Gastrocnemius medialis (tissue), 4 donors: ENCODE results near the gene CNIH3. TPM values are rescaled to one million over a fixed set of nuclear protein-coding genes. Genes with fewer than 3 reads are reported as not detected.

Source experiments
- ATAC-seq, 2 donors: fragments of 150-250 bp; one replicate each; pipeline ENCODE4 v1.9.1; 2016
- DNase-seq, 2 donors: peaks; one replicate each; pipeline ENCODE4 v3.0.0-alpha.2; 2019
- H3K27ac ChIP-seq, 4 donors: fragments of 200-600 bp; sonication (generic); 1 replicate in 1 of 4; 2 replicates in 3 of 4; pipeline ENCODE4 v1.5.1; 2016 to 2018; ENCODE audit warnings: mild to moderate bottlenecking in 2 of 4, moderate library complexity in 1 of 4
- H3K27me3 ChIP-seq, 3 donors: fragments of 200-600 bp; sonication (generic) in 2 of 3; 1 replicate in 1 of 3; 2 replicates in 2 of 3; pipeline versions ENCODE4 v1.5.1 to v1.6.0; 2016 to 2019; ENCODE audit warnings: mild to moderate bottlenecking in 1 of 3, moderate library complexity in 1 of 3
- H3K36me3 ChIP-seq, 2 donors: fragments of 200-600 bp; sonication (generic) in 1 of 2; one replicate each; pipeline ENCODE4 v1.5.1; 2017 to 2018
- H3K4me1 ChIP-seq, 2 donors: fragments of 200-600 bp; sonication (generic) in 1 of 2; one replicate each; pipeline ENCODE4 v1.5.1; 2016 to 2017; ENCODE audit warnings: mild to moderate bottlenecking in 2 of 2
- H3K4me3 ChIP-seq, 4 donors: fragments of 200-600 bp; sonication (generic) in 3 of 4; 1 replicate in 1 of 4; 2 replicates in 3 of 4; pipeline ENCODE4 v1.5.1; 2016 to 2019; ENCODE audit warnings: mild to moderate bottlenecking in 2 of 4
- H3K9me3 ChIP-seq, 3 donors: fragments of 200-600 bp; sonication (generic) in 2 of 3; 1 replicate in 1 of 3; 2 replicates in 2 of 3; pipeline ENCODE4 v1.5.1; 2016 to 2019
- POLR2A ChIP-seq, 2 donors: fragments of 450-650 bp; IDR thresholded peaks; one replicate each; pipeline ENCODE4 v1.6.1; 2017; ENCODE audit warnings: antibody characterized with exemption in 2 of 2, mild to moderate bottlenecking in 2 of 2, moderate library complexity in 2 of 2
- in situ Hi-C, 4 donors: fragments of 200-750 bp; cut with MboI; loops; one replicate each; pipeline versions ENCODE4 v1.15.0 to v1.8.0; 2017; ENCODE audit warnings: low sequenced_read_pairs in 4 of 4
- intact Hi-C: fragments of 100-400 bp; cut with DNase I; formaldehyde crosslinking; loops from one replicate; pipeline ENCODE4 v1.15.1; 2023; ENCODE audit warnings: low total_unique reads
- total RNA-seq, 4 donors: library from RNA; depleted of rRNA; stranded (reverse); fragments of >200 nt; gene quantifications; one replicate each; pipeline versions ENCODE4 v1.1.0 to v1.2.3, GENCODE V29; 2016
- TF ChIP-seq, protein P1 (sequence below), 5 experiments: fragments of 450-650 bp in 3 of 5; fragments of 200-600 bp in 2 of 5; sonication (generic) in 2 of 5; IDR thresholded peaks in 4 of 5; conservative IDR thresholded peaks in 1 of 5; 1 replicate in 4 of 5; 2 replicates in 1 of 5; pipeline ENCODE4 v1.5.1; 2016 to 2019; ENCODE audit warnings: antibody characterized with exemption in 5 of 5, mild to moderate bottlenecking in 3 of 5, moderate library complexity in 3 of 5

CNIH3 gene
- total RNA-seq, 4 donors from 2014 or later, result 0.95 to 1.6 (median 1.5) TPM; not detected in 1

DNA sequence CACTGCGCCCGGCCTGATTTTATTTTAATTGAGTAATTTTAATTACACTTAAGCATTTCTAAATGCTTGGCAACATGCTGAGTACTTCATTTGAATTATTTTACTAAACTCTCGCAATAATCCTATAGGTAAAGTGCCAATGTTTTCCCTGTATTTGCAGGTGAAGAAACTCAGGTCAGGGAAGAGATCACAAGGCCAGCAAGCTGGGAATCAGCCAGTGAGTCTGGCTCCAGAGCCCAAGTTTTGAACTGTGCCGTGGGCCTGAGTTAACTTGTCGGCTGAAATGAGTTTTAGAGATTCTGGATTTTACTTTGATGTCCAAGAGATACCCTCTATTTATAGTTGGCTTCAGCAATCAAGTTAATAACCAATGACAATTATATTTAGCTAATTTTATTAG, 141.4 kb downstream of the CNIH3 start:
- Histone ChIP-seq H3K27me3 (no peaks in the 10 kb centered on the region), H3K4me3 (no peak overlapping the region), H3K36me3 (no peaks in the 10 kb centered on the region), H3K27ac (no peak overlapping the region), H3K9me3 (no peaks in the 10 kb centered on the region), H3K4me1 (no peaks in the 10 kb centered on the region)
- intact Hi-C loops, result no loop called here
- DNase-seq, result no peak
- ATAC-seq, result no peak
- TF ChIP-seq, protein P1, sequence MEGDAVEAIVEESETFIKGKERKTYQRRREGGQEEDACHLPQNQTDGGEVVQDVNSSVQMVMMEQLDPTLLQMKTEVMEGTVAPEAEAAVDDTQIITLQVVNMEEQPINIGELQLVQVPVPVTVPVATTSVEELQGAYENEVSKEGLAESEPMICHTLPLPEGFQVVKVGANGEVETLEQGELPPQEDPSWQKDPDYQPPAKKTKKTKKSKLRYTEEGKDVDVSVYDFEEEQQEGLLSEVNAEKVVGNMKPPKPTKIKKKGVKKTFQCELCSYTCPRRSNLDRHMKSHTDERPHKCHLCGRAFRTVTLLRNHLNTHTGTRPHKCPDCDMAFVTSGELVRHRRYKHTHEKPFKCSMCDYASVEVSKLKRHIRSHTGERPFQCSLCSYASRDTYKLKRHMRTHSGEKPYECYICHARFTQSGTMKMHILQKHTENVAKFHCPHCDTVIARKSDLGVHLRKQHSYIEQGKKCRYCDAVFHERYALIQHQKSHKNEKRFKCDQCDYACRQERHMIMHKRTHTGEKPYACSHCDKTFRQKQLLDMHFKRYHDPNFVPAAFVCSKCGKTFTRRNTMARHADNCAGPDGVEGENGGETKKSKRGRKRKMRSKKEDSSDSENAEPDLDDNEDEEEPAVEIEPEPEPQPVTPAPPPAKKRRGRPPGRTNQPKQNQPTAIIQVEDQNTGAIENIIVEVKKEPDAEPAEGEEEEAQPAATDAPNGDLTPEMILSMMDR (IDR thresholded peaks at IDR 0.05 in 4 of 5, conservative IDR thresholded peaks at IDR 0.05 in 1 of 5), result no peak
- no peak for TF ChIP-seq POLR2A (IDR thresholded peaks at IDR 0.05)
- in situ Hi-C loops, result no loop called here

GRCh38 chr1:224759135-224759534, 143.0 kb downstream of the CNIH3 start:
- H3K36me3 ChIP-seq, result no peaks in the 10 kb centered on the region
- no peaks in the 10 kb centered on the region for H3K27me3 ChIP-seq
- in situ Hi-C loops (no loop called here), intact Hi-C loops (no loop called here)
- no peak for TF ChIP-seq POLR2A (IDR thresholded peaks at IDR 0.05)
- TF ChIP-seq, protein P1 (IDR thresholded peaks at IDR 0.05 in 4 of 5, conservative IDR thresholded peaks at IDR 0.05 in 1 of 5), result no peak
- H3K9me3 ChIP-seq, result no peaks in the 10 kb centered on the region
- no peak for ATAC-seq
- DNase-seq, result no peak
- H3K4me3 ChIP-seq, result no peak overlapping the region
- H3K4me1 ChIP-seq, result no peaks in the 10 kb centered on the region
- H3K27ac ChIP-seq, result no peak overlapping the region

DNA sequence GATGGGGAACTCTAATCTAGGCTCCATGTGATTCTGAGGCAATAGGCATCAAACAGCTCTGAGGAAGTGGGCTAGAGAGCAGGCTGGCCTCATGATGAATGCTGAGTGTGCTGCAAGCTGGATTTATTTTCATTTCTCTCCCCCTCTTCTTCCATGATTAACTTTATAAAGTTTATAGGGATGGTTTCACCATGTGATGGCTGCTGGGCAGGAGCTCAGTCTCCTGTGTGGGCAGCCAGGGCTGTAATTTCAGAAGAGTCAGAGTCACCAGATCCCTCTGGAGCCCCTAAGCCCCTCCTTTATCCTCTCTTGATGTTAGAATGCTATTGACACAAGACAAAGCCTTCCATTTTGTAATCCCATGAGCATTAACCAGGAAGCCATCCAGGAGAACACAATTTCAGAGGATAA, 143.6 kb downstream of the CNIH3 start:
- DNase-seq, result no peak
- Histone ChIP-seq H3K27me3 (no peaks in the 10 kb centered on the region), H3K36me3 (no peaks in the 10 kb centered on the region), H3K4me3 (no peak overlapping the region), H3K9me3 (no peaks in the 10 kb centered on the region), H3K4me1 (no peaks in the 10 kb centered on the region), H3K27ac (no peak overlapping the region)
- ATAC-seq, result no peak
- TF ChIP-seq POLR2A (IDR thresholded peaks at IDR 0.05), result no peak
- TF ChIP-seq, protein P1 (IDR thresholded peaks at IDR 0.05 in 4 of 5, conservative IDR thresholded peaks at IDR 0.05 in 1 of 5), result no peak
- in situ Hi-C loops, result no loop called here
- intact Hi-C loops, result no loop called here

GRCh38 chr1:224760163-224760562, 144.0 kb downstream of the CNIH3 start:
- in situ Hi-C loops (no loop called here), intact Hi-C loops (no loop called here)
- no peak for TF ChIP-seq POLR2A (IDR thresholded peaks at IDR 0.05)
- DNase-seq, result no peak
- H3K36me3 ChIP-seq, result no peaks in the 10 kb centered on the region
- no peak overlapping the region for H3K27ac ChIP-seq
- ATAC-seq, result no peak
- H3K27me3 ChIP-seq, result no peaks in the 10 kb centered on the region
- H3K4me3 ChIP-seq, result no peak overlapping the region
- H3K4me1 ChIP-seq, result no peaks in the 10 kb centered on the region
- no peaks in the 10 kb centered on the region for H3K9me3 ChIP-seq

DNA sequence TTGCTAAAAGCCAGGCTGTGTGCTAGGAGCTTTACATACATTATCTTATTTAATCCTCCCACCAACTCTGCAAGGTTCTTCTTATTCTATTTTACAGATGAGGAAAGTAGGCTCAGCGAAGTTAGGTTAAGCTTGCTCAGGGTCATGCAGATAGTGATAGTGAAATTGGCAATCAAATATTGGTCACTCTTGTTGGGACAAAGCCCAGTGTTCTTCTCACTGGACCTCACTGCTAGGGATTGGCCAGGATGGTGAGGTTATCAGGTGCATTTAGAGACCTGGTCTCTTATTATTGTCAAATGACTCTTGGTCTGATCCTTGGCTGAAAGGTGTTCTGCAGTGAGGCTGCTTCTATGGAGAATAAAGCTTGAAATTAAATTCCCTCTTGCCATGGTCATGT, 145.1 kb downstream of the CNIH3 start:
- TF ChIP-seq POLR2A (IDR thresholded peaks at IDR 0.05), result no peak
- TF ChIP-seq, protein P1 (IDR thresholded peaks at IDR 0.05 in 4 of 5, conservative IDR thresholded peaks at IDR 0.05 in 1 of 5), result no peak

More for the DNA sequence above, 145.1 kb downstream of the CNIH3 start:
- Histone ChIP-seq H3K27me3 (no peaks in the 10 kb centered on the region), H3K27ac (no peak overlapping the region), H3K36me3 (no peaks in the 10 kb centered on the region), H3K9me3 (no peaks in the 10 kb centered on the region), H3K4me3 (no peak overlapping the region), H3K4me1 (no peaks in the 10 kb centered on the region)
- ATAC-seq, result no peak
- in situ Hi-C loops, result no loop called here
- no peak for DNase-seq
- intact Hi-C loops, result no loop called here
